ENCODE data around the gene CPXM2. TPM values are rescaled to one million over a fixed set of nuclear protein-coding genes. Genes with fewer than 3 reads are reported as not detected.

CPXM2 gene
- total RNA-seq, 1 experiment from 2014 or later, result not detected

DNA sequence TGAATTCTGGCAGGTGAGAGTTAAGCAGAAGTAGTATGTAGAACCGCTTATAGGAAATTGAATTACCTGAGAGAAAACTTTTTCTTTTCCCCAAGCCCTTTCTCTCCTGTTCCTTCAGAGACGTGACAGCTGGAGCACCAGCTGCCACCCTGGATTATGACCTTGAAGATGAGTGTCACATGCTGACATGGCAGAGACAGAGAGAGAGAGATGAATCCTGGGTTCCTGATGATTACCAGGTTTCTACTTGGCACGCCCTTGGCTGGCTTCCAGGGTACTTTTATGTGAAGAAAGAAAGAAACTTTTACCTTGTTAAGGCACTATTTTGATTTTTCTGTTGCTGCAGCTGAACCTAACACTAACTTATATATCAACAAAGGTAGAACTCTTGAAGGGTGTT lies 125.6 kb downstream of the CPXM2 start:
- no TSS peak for BruUV-seq (replicated peaks)
- H3K27me3 Mint-ChIP-seq (ENCODE audit: unreplicated experiment), result peaks cover 50% of the 10 kb centered on the region
- H3K9me3 Mint-ChIP-seq (ENCODE audit: low read depth, unreplicated experiment), result no peaks in the 10 kb centered on the region
- no peak overlapping the region for H3K4me3 Mint-ChIP-seq (ENCODE audit: low read depth, unreplicated experiment)
- H3K27ac Mint-ChIP-seq (ENCODE audit: unreplicated experiment), result no peak overlapping the region
- DNase-seq, result no peak
- no peaks in the 10 kb centered on the region for H3K4me1 Mint-ChIP-seq (ENCODE audit: low read depth, unreplicated experiment)
- intact Hi-C loops (cut with micrococcal nuclease; ENCODE audit: unreplicated experiment), result no loop called here
- no peaks in the 10 kb centered on the region for H3K36me3 Mint-ChIP-seq (ENCODE audit: insufficient read depth, unreplicated experiment)
- TF ChIP-seq, protein P1, sequence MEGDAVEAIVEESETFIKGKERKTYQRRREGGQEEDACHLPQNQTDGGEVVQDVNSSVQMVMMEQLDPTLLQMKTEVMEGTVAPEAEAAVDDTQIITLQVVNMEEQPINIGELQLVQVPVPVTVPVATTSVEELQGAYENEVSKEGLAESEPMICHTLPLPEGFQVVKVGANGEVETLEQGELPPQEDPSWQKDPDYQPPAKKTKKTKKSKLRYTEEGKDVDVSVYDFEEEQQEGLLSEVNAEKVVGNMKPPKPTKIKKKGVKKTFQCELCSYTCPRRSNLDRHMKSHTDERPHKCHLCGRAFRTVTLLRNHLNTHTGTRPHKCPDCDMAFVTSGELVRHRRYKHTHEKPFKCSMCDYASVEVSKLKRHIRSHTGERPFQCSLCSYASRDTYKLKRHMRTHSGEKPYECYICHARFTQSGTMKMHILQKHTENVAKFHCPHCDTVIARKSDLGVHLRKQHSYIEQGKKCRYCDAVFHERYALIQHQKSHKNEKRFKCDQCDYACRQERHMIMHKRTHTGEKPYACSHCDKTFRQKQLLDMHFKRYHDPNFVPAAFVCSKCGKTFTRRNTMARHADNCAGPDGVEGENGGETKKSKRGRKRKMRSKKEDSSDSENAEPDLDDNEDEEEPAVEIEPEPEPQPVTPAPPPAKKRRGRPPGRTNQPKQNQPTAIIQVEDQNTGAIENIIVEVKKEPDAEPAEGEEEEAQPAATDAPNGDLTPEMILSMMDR (IDR thresholded peaks at IDR 0.05; ENCODE audit: unreplicated experiment), result no peak
- CTCF ChIA-PET, result no interaction called here

DNA sequence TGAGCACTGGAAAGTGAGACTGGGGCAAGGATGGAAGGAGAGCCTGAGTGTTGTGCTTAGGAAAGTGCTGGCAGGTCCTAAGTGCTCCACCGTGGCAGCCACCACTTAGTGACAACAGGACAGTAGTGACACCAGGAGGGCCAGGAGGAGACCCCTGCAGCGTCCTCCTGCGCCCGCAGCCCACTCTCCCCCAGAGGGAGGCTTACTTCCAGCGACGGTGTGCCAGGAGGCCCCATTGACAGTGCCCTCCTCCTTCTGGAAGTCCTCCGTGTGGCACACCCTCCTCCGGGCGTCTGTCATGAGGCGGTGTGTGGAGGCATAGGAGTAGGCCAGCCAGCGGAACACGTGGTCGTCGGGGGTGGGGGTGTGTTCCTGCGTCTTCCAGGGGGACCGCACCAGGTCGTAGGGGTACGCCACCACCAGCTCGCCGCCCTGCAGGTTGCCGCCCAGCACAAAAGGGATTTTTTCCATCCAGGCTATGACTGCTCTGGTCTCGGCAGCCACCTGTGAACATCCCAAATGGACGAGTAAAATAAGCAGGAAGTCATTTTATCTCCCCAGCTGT lies 129.9 kb downstream of the CPXM2 start:
- TF ChIP-seq, protein P1 (IDR thresholded peaks at IDR 0.05; ENCODE audit: unreplicated experiment), result no peak
- Mint-ChIP-seq H3K27me3 (ENCODE audit: unreplicated experiment) (peaks cover 46% of the 10 kb centered on the region), H3K9me3 (ENCODE audit: low read depth, unreplicated experiment) (no peaks in the 10 kb centered on the region), H3K4me1 (ENCODE audit: low read depth, unreplicated experiment) (no peaks in the 10 kb centered on the region), H3K36me3 (ENCODE audit: insufficient read depth, unreplicated experiment) (no peaks in the 10 kb centered on the region), H3K27ac (ENCODE audit: unreplicated experiment) (no peak overlapping the region), H3K4me3 (ENCODE audit: low read depth, unreplicated experiment) (no peak overlapping the region)
- DNase-seq, result no peak
- CTCF ChIA-PET, result no interaction called here
- no TSS peak for BruUV-seq (replicated peaks)
- intact Hi-C loops (cut with micrococcal nuclease; ENCODE audit: unreplicated experiment), result no loop called here

DNA sequence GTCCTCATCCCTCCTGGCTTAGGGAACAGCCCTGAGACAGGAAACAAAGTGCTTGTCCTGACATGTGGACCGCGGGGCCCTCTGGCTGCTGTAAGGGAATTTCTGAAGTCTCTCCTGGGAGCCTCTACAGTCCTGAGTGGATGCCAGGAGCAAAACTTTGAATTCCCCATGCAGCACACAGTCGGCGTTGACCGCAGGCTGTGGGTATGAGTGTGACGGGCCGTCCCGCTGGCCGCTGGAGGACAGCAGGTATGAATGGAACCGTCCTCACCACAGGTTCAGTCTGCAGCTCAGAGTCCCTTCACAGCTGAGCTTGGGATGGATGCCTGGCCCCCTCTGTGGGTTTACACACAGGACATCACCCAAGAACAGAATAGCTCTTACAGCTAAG lies 130.6 kb downstream of the CPXM2 start:
- TF ChIP-seq, protein P1 (IDR thresholded peaks at IDR 0.05; ENCODE audit: unreplicated experiment), result no peak
- Mint-ChIP-seq H3K9me3 (ENCODE audit: low read depth, unreplicated experiment) (no peaks in the 10 kb centered on the region), H3K27ac (ENCODE audit: unreplicated experiment) (no peak overlapping the region), H3K4me1 (ENCODE audit: low read depth, unreplicated experiment) (no peaks in the 10 kb centered on the region), H3K36me3 (ENCODE audit: insufficient read depth, unreplicated experiment) (no peaks in the 10 kb centered on the region), H3K27me3 (ENCODE audit: unreplicated experiment) (peaks cover 41% of the 10 kb centered on the region), H3K4me3 (ENCODE audit: low read depth, unreplicated experiment) (no peak overlapping the region)
- CTCF ChIA-PET, result no interaction called here
- intact Hi-C loops (cut with micrococcal nuclease; ENCODE audit: unreplicated experiment), result no loop called here
- BruUV-seq (replicated peaks), result no TSS peak
- DNase-seq, result no peak

DNA sequence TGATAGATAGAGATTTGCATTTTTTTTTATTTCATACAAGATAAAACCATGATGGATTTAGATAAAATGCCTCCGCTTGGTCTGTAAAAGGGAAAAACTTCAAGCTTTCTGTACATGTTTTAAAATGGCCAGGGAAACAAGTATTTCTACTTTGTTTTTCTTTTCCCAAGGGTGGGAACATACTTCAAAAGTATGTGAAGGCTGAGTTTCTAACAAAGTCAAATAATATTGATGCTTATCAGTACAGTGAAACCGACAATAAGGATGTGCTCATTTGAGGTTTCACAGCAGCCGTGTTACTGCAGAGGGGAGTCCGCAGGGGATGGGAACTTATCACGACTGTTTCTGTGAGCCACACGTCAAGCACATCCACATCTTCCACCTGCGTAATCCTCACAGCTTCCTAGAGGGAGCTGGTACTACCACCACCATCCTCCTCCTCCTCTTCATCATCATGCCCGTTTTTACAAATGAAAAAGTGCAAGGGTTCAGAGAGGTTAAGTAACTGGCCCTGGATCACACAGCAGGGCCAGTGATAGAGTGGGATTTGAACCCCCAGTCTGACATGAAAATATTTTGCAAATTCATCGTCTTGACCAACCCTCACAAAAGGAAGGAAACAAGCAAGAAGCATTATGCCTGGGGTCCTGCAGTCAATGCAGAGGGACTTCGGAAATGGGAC lies 131.1 kb downstream of the CPXM2 start:
- Mint-ChIP-seq H3K27me3 (ENCODE audit: unreplicated experiment) (peaks cover 36% of the 10 kb centered on the region), H3K4me1 (ENCODE audit: low read depth, unreplicated experiment) (no peaks in the 10 kb centered on the region), H3K9me3 (ENCODE audit: low read depth, unreplicated experiment) (no peaks in the 10 kb centered on the region), H3K4me3 (ENCODE audit: low read depth, unreplicated experiment) (no peak overlapping the region), H3K27ac (ENCODE audit: unreplicated experiment) (no peak overlapping the region), H3K36me3 (ENCODE audit: insufficient read depth, unreplicated experiment) (no peaks in the 10 kb centered on the region)
- intact Hi-C loops (cut with micrococcal nuclease; ENCODE audit: unreplicated experiment), result no loop called here
- CTCF ChIA-PET, result no interaction called here
- no TSS peak for BruUV-seq (replicated peaks)
- DNase-seq, result no peak
- TF ChIP-seq, protein P1 (IDR thresholded peaks at IDR 0.05; ENCODE audit: unreplicated experiment), result no peak

Measured in Calu3 (cell line).